HuH-7.5 (cell line): ENCODE results near the gene ZBTB40.

ENCODE experiments used
- DNase-seq: peaks from one replicate; pipeline ENCODE4 v3.0.0; 2011; ENCODE audit warnings: low spot score

ZBTB40 gene

DNA sequence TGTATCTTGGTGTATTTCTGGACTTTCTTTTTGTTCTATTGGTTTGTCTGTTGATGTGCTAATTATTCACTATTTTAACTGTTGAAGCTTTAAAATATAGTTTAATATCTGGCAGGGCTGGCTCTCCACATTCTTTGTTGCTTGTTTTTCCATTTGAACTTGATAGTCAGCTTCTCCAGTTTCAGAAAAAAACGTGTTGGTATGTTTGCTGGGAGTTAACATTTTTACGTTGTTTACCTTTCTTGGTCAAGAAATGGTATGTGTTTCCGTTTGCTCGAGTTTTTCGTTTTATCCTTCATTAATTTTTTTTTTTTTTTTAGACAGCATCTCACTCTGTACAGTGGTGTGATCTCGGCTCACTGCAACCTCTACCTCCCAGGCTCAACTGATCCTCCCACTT is 16.9 kb upstream of the ZBTB40 start:
- DNase-seq: no peak

DNA sequence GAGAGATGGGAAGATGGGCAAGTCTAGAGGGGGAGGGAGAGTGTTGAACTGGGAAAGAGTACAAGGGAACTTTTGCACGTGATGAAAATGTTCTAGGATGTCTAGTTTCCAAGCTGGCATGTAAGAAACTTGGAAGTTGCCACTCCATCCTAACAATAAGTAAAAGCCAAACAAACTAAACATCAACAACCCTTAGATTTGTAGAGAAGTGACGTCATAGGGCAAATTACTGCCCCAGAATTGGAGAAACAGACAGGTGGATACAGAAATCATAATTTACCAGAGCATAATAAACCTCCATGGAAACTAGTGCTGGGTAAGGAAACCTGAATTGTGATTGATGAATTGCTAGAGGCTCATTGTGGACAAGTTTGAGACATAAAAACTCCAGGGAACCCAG is 14.7 kb upstream of the ZBTB40 start:
- DNase-seq: no peak

- no peak for DNase-seq
Observed at GRCh38 chr1:22437573-22437972, 14.1 kb upstream of the ZBTB40 start.

DNA sequence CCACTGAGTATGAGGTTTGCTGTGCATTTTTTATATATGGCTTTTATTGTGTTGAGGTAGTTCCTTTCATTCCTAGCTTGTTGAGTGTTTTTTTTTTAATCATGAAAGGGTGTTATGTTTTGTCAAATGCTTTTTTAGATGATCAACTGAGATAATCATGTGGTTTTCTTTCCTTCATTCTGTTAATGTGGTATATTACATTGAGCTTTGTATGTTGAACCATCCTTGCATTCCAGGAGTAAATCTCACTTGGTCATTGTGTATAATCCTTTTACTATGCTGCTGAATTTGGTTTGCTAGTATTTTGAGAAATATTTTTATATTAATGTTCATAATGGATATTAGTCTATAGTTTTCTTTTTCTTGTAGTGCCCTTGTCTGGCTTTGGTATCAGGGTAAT is 11.1 kb upstream of the ZBTB40 start:
- no peak for DNase-seq

DNA sequence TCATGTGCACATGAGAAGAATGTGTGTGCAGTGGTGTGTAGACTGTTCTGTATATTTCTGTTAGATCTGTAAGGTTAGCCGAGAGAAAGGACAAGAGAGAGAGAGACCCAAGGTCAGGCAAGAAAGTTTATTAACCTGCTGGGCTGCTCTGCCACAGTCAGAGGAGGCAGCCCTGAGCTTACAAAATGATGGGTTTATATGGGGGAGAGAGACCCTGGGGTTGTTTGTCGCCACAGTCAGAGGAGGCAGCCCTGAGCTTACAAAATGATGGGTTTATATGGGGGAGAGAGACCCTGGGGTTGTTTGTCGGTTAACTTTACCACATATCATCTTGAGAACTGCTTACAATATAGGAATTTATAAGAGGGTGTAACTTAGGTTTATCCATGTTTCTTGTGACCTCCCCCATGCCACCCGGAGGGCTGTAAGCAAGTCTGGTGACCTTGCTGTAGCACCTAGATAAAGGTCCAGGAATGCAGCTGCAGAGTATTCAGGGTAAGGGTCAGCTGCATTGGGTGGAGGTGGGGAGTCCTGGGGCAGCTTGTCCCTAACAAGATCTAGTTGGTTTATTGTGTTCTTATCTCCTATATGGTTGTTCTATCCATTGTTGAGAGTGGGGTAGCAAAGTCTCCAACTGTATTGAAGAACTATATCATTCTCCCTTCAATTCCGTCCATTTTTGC is 9.3 kb upstream of the ZBTB40 start:
- DNase-seq: no peak

DNA sequence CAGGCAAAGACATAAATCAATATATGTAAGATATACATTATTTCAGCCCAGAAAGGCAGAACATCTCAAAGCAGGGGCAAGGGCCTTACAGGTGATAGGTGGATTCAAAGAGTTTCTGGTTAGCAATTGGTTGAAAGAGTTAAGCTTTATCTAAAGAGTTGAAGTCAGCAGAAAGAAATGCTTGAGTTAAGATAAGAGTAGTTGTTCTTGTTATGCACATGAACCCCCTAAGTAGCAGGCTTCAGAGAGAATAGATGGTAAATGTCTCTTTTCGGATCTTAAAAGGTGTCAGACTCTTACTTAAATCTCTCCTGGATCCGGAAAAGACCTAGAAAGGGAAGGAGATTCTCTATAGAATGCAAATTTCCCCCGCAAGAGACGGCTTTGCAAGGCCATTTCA is 8.3 kb upstream of the ZBTB40 start:
- DNase-seq: no peak

DNA sequence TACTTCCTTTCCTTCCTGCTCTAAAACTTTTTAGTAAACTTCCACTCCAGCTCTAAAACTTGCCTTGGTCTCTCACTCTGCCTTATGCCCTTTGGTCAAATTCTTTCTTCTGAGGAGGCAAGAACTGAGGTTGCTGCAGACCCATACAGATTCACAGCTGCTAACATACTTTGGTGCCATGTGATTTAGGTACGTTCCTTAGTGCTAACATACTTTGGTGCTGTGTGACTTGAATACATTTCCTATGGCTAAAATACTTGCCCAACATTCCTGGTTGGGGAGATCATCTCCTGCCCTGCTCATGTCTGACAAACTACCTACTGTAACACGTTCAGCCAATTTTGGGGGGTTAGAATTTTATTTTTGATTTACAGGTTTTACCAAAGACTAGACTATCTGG is 6.8 kb upstream of the ZBTB40 start:
- DNase-seq: no peak

DNA sequence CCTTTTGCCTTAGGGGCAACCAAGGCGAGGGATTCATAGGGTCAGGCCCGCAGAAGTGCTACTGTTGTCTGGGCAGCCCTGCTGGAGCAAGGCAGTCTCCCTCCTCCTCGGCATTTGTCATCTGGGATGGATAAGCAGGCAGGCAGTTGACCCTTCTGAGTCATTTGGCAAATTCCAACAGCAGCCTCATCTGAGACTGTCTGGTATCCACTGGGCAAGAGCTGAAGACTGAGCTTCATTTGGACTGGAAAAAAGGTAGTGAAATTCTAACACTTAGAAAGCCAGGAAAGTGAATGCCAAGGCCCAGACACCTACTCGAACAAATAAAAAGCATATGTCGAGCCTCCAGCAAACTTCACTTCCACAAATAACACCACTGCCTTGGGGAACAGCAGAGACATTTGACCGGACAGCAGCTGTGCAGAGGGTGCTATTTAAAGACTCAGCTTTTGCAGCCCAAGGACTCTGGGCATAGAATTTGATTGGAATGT is 4.0 kb upstream of the ZBTB40 start:
- no peak for DNase-seq

- no peak for DNase-seq
Observed at GRCh38 chr1:22449636-22450035, 2.0 kb upstream of the ZBTB40 start.

DNA sequence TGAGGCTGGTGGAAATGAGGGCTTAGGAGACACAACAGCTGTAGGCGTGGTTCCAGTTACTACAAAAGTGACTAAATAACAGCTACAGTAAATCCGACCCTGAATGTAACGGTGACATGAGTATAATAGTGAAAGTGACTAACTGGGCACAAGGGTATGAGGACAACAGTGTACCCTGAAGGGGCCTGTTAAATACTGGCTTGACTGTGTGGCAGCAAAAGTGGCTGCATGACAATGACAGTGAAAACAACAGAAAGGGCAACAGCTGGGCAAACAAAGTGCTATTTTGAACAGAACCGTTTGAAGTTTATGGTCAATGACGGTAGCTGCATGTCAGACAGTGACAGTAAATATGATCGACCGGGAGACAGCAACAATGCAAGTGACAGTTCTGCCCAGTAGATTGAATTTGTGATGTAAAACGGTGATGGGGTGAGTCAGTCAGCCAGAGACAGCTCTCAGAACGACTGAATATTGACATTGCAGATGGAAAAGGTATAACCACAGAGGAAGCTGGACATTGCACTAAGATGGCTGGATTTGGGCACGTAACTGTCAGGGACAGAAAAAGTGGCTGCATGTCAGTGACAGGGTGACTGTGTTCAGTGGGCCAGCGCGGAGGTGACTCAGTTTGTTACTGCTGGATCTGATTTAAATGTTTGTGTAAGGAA is 1.2 kb upstream of the ZBTB40 start:
- no peak for DNase-seq

- DNase-seq: no peak
Observed at GRCh38 chr1:22452481-22452957, 868 bp downstream of the ZBTB40 start.

GRCh38 chr1:22453181-22453580 is 1.5 kb downstream of the ZBTB40 start:
- DNase-seq: no peak

- DNase-seq: no peak
Observed at GRCh38 chr1:22454476-22455056, 2.9 kb downstream of the ZBTB40 start.

DNA sequence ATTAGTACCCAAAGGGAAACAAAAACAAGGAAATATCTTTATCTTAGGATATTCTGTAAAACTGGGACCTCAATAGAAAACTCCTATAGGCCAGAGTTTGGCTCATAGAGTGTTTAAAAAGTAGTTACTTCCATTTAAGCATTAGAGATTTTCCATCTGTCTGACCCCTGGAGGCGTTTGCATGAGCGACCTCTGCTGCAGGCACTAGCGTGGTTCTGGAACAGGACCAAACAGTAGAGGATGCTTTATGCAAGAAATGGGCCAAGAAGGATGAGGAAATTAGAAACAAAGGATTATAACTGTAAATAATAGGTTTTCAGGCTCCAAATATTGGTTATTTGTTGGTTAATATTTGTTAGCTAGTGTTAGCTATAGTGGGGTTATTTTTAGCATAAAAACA is 5.7 kb downstream of the ZBTB40 start:
- no peak for DNase-seq

DNA sequence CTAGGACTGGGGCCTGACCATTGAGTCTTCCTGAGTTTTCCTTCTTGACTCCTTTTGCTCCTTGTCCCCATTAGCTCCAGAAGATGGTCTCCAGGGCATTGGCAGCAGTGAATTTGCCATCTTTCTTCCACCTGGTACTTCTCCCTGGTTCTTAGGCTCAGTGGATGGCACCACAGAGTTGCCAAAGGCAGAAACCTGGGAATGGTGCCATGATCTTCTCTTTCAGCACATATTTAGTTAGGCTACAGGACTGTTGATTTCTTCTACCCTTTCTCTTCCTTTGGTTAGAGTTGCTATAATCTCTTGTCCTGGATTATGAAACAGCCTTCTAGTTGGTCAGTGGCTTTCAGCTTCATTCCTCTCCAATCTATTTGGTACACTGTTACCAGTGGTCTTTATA is 6.2 kb downstream of the ZBTB40 start:
- DNase-seq: no peak

- DNase-seq: no peak
Observed at GRCh38 chr1:22461100-22461499, 9.4 kb downstream of the ZBTB40 start.

DNA sequence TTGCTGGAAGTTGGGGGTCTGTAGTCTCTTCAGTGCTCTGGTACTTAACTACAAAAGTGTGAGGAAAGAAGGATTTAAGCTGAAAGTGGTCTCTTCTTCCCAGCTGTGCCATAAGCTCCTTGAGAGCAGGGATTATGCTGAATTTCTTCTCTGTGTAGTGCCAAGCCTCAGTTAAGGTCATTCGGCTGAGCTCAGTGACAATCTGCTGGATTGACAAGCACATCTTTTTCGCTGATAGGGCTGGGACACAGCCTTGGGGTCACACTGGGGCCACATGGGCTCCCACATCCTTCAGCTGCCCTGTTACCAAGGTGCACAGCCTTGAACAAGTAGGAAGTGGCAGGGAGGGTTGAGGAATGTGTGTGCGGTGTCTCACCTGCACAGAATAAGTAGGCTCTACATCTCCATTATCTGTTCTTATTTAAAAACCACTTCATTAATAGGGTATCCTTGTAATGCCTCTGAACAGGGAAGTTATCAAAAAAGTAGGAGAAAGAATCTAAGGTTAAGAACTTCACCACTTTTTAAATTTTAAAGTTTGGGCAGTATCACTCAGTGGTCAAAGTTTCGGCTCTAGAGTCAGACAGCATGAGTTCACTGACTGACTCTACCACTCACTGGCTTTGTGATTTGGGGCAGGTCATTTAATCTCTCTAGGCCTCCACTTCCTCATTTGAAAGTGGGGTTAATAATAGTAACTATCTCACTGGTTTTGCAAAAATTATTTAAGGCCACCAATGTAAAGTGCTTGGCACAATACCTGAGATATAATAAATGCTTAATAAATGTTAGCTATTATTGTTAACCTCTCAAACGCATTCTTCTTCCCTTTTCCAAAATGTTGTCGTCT is 10.3 kb downstream of the ZBTB40 start:
- no peak for DNase-seq

GRCh38 chr1:22462928-22463327 is 11.3 kb downstream of the ZBTB40 start:
- DNase-seq: no peak

DNA sequence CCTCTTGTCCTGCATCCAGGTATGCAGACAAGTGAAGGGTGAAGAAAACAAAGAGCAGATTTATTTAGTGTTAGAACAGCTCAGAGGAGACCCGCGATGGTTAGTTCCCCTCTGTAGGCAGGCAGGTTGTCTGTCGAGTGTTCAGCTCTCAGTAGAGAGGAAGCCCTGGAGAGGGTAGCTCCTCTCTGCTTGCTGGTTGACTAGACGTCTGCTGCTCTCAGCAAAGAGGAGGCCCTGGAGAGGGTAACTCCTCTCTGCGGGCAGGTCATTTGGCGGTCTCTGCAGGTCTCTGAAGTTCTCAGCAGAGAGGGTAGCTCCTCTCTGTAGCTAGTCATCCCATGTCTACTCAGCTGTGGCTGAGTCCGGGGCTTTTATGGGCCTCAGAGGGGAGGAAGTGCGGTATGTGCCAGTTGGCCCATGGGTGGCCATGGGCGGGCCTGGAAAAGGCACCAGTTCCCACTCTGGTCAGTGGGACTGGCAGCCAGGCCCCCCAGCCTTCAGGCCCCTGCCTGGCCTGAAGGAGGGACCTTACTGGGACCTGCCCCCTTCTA is 13.4 kb downstream of the ZBTB40 start:
- DNase-seq: no peak

DNA sequence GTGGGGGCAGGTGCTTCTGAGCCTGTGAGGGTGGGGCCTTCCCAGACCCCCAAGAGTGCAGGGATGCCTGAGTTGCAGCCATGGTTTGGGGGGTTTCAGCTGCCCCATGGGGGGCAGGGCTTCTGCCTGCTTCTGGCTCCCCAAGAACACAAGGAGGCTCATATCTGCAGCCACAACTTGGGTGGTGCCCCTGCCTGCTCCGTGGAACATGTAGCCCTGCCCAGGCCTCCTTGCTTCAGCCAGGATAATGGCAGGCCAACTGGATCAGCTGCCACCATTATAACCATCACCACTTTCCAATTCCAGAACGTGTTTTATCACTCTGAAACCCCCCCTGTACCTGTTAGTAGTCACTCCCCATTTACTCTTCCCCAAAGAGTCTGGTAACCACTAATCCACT is 14.0 kb downstream of the ZBTB40 start:
- DNase-seq: no peak

GRCh38 chr1:22470227-22470626 is 18.6 kb downstream of the ZBTB40 start:
- DNase-seq: no peak

DNA sequence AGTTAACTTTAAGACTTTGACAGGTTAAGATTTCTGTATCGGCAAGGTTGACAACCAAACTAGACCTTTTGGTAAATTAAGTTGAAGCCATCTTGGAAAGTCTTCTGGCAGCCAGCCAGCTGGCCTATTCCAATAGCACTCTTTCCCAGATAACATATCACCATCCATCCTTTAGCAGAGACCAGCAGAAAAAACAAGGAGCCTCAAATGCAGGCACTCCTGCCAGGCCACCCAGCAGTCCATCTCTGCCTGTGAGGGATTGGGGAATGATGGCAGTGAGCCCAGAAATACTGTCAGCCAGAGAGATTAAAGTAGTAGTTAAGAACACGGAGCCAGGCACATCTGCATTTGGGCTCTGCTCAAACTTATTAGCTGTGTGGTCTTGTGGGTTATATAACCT is 19.4 kb downstream of the ZBTB40 start:
- DNase-seq: no peak
